Prostate gland (tissue), 2 donors: ENCODE measurements around the gene MINDY2.

ENCODE experiments used
- POLR2A ChIP-seq: fragments of 450-650 bp; IDR thresholded peaks from one replicate; pipeline ENCODE4 v1.6.1; 2016; ENCODE audit warnings: antibody characterized with exemption, mild to moderate bottlenecking
- POLR2AphosphoS5 ChIP-seq: sonication (generic); formaldehyde crosslinking; IDR thresholded peaks from one replicate; pipeline ENCODE4 v1.6.1; 2017; ENCODE audit warnings: antibody characterized with exemption
- TF ChIP-seq, protein P1 (sequence below), 4 experiments: fragments of 200-600 bp in 2 of 4; fragments of 450-650 bp in 2 of 4; sonication (generic) in 2 of 4; IDR thresholded peaks; 1 replicate in 3 of 4; 2 replicates in 1 of 4; pipeline ENCODE4 v1.5.1; 2016 to 2019; ENCODE audit warnings: antibody characterized with exemption in 4 of 4, mild to moderate bottlenecking in 2 of 4, moderate library complexity in 2 of 4

DNA sequence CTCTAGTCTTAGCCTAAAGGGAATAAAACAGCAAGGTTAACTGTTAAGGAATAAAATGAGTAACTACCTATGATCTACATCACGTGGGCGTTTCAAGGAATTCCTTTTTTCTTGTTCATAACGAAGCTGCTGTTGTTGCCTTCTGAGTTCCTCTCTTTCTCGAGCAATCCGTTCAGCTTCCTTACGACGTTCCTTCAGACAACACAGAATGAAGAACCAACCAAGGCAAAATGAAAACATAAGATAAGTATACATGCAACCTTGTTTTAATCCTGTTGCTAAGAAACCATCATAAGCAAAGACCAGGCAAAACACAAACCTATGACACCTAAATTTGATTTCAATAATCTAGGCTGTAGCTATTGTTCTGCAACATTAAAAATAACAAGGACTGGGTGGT, 118.3 kb downstream of the MINDY2 start:
- TF ChIP-seq, protein P1, sequence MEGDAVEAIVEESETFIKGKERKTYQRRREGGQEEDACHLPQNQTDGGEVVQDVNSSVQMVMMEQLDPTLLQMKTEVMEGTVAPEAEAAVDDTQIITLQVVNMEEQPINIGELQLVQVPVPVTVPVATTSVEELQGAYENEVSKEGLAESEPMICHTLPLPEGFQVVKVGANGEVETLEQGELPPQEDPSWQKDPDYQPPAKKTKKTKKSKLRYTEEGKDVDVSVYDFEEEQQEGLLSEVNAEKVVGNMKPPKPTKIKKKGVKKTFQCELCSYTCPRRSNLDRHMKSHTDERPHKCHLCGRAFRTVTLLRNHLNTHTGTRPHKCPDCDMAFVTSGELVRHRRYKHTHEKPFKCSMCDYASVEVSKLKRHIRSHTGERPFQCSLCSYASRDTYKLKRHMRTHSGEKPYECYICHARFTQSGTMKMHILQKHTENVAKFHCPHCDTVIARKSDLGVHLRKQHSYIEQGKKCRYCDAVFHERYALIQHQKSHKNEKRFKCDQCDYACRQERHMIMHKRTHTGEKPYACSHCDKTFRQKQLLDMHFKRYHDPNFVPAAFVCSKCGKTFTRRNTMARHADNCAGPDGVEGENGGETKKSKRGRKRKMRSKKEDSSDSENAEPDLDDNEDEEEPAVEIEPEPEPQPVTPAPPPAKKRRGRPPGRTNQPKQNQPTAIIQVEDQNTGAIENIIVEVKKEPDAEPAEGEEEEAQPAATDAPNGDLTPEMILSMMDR (IDR thresholded peaks at IDR 0.05), result no peak
- TF ChIP-seq POLR2A, result no peak
- no peak for TF ChIP-seq POLR2AphosphoS5
